GM21526 (cell line): ENCODE measurements around the gene COL16A1.

Experiments
- ATAC-seq: cut with Tn5 transposase; IDR thresholded peaks from one replicate; pipeline ENCODE4 v1.9.1; 2021; ENCODE audit warnings: moderate library complexity; ENCODE audit not compliant: unreplicated experiment, low FRiP score

Gene COL16A1

GRCh38 chr1:31668303-31668883 lies 35.4 kb downstream of the COL16A1 start:
- no peak for ATAC-seq

GRCh38 chr1:31667065-31667785 lies 36.6 kb downstream of the COL16A1 start:
- no peak for ATAC-seq

- no peak for ATAC-seq
Measured at GRCh38 chr1:31666263-31666963, 37.4 kb downstream of the COL16A1 start.

DNA sequence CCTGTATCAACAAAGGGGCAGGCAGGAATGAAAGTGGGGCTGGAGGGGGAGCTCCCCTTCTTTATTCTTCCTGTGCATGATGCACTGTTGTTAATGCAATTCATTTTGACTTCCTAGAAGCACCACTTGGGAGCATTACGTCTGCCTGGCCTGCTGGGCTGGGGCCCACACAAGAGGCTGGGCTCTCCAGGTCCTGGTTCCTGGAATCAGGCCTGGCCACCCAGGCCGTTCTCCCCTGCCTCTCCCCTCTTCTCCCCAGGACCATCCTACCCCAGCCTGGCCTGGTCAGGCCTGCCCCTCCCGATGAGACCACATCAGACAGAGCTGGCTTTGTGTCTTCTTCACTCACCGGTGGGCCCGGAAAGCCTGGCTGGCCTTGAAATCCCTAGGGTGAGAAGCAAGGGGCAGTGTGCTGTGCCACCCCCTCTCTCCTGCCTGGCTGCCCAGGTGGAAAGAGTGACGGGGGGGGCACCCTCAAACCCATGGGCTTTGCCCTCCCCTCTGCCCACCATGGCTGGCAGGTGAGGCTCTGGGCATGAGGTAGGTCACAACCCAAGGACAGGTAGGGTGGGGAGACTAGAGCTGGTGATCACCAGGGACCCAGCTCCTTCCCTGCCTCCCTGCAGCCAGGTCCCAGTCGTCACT lies 38.5 kb downstream of the COL16A1 start:
- no peak for ATAC-seq

GRCh38 chr1:31664528-31664927 lies 39.3 kb downstream of the COL16A1 start:
- ATAC-seq = no peak

DNA sequence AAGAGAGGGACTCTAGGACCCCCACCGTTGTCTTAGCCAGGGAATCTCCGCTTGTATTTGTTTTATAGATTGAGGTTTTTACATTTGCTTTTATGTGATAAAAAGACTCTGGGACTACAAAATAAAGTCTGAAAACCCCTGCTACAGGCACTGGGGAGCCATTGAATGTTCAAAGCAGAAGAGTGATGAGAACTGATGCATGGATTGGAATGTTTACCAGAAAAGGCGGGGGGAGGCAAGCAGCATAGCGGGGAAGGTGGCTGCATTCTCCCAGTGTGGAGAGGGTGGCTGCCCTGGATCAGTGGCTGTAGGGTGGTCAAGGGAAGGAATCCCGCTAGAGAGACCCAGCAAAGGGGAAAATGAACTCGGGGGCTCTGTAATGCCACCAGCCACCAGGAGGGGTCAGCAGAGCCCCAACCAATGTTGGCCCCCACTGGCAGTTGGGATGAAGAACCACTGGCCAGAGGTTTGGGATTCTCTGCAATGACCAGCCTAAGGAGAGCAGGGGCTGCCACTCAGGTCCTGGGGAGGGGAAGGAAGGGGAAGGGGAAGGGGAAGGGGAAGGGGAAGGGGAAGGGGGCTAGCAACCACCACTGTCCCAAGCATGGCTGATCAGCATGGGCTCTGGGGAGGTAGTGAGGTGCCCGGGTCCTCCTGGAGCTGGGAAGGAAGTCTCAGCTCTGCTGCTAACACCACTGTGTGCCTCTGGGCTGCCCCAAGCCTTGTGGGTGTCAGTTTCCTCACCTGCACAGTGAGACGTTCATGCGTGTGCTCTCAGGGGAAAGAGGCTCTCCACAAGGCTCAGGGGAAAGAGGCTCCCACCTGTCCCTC lies 40.0 kb downstream of the COL16A1 start:
- ATAC-seq = no peak

GRCh38 chr1:31662463-31662862 lies 41.4 kb downstream of the COL16A1 start:
- no peak for ATAC-seq

DNA sequence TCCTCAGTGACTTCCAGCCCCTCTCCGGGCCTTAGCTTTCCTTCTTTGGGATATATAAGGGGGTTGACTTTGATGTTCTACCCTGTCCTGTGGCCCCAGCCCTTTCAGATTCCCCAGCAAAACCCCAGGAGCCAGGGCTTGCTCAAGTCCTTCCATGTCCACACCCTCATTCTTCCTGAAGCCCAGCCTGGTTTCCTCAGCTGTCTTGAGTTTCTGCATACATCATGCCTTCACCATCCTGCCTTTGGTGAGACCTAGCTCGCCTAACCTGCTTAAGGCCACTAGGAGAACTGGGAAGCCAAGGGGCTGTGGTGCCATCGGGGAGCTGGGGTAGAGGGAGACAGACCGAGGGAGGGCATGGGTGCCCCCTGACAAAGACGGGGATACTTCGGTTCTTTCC lies 42.0 kb downstream of the COL16A1 start:
- no peak for ATAC-seq

DNA sequence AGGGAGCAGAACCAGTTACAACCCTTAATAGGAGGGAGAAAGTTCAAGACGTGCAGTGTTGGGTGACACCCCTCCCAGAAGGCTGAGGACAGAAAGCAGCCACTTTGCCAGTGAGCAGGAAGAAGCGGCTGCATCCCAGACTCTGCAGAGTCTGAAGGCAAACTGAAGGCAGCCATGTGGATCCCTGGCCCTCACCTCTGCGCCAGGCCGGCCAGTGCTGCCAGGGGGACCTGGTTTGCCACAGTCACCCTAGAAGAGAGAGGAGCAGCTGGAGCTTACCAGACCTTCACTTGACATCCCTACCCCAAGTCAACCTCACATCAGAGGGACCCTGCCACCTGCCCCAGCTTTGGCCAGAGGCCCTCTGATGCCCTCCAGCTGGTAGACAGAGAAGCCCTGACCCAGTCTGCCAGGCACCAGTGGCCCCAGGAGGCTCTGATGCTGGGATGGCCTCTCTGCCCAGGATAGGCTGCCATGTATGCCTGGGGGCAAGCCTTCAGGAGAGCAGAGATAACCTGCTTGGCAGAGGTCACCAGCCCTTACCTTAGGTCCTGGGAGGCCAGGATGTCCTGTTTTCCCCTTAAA lies 42.9 kb downstream of the COL16A1 start:
- ATAC-seq = no peak

- no peak for ATAC-seq
Measured at GRCh38 chr1:31659889-31660288, 43.9 kb downstream of the COL16A1 start.

- no peak for ATAC-seq
Measured at GRCh38 chr1:31658721-31659120, 45.1 kb downstream of the COL16A1 start.

- no peak for ATAC-seq
Measured at GRCh38 chr1:31657972-31658510, 45.8 kb downstream of the COL16A1 start.

DNA sequence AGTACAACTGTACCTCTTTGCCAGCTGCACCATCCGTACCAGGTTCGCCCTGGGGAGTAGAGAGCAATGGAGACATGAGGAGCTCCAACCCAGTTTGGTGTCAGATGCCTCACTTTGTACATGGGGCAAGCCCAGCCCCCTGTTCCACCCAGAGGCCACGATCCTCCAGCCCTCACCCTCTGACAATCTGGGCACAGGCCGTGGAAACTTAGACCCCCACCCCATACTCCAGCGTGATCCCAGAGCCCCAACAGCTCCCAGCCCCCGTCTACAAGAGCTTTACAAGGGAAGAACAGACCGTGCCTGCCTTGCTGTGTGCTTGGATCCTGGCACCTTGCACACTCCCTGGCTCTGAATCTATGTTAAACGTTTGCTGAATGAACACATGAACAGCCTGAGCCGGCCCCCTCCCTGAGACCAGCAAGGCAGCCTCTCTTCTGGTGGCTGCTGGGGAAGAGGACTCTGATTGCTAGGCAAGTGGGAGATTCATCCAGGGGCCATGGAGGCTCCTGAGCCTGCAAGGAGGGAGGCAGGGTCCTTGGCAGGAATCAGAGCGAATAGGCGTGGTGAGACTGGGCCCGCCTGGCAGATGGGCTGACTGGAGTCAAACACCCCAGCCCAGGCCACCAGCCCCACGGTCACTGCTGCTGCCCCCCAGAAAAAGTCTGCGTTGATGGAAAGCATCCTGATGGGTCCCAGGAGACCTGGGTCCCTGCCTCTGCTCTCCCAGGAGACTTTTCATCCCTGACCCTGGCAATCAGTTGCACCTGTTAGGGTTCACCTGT lies 46.6 kb downstream of the COL16A1 start:
- no peak for ATAC-seq

DNA sequence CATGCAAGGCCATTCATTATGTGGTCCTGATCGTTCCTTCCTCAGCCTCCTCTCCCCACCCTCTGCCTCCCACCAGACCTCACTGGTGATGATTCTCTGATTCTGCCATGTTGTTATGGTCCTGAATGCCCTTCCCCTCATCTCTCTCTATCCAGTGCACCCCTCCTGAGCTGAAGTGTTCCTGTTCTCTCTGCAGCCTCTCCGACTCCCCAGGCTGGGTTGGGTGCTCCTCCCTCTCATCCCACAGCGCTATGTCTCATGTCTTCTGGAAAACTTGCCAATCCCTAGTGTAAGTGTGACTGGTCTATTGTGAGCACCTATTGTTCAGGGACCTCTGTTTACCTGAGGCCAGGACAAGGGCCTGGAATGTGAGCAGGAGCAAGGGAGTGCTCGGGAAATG lies 48.1 kb downstream of the COL16A1 start:
- ATAC-seq = no peak

GRCh38 chr1:31655104-31655503 lies 48.7 kb downstream of the COL16A1 start:
- ATAC-seq = no peak

- no peak for ATAC-seq
Measured at GRCh38 chr1:31654474-31654776, 49.4 kb downstream of the COL16A1 start.

DNA sequence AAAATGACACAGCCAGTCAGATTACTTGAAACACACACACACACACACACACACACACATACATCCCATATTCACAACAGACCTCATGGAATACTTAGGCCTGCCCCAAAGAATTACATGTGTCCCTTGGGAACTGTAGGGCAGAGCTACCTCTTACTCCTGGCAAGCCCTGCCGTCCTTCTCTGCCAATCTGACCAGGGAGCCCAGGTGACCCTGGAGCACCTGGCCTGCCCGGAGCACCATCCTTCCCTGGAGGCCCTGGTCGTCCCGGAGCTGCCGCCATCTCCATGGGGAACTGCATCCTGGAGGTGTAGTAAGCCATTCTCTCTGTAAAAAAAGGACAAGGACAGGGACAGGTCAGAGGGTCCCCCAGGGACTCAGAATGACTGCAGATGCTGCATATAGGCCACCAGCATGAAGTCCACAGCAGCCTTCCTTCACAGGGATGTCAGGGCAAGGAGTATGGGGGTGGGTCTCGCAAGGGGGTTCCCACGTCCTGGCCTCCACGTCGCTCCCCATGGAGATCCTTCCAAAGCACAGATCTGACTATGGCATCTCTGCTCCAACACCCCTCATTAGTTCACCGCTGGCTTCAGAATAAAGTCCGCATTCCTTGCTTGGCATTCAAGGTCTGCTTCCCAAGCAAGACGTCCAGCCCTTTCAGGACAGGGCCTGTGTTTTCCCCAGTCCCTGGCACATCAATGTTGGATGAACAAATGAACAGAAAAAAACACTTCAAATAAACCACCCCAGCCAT lies 49.9 kb downstream of the COL16A1 start:
- ATAC-seq = no peak

- no peak for ATAC-seq
Measured at GRCh38 chr1:31652891-31653499, 50.8 kb downstream of the COL16A1 start.
